Loucy (cell line): Measurements from ENCODE around the gene TAB2.

Experiments
- H2AFZ ChIP-seq: fragments of 200-600 bp; sonication (generic); 2 replicates; pipeline ENCODE4 v1.6.0; 2016; ENCODE audit warnings: antibody characterized with exemption, mild to moderate bottlenecking, low read length, moderate library complexity
- H3F3A ChIP-seq: fragments of 200-600 bp; 2 replicates; pipeline ENCODE4 v1.6.0; 2016; ENCODE audit warnings: antibody characterized with exemption, low read depth, mild to moderate bottlenecking
- H3K27me3 ChIP-seq: fragments of 200-600 bp; sonication (generic); 2 replicates; pipeline ENCODE4 v1.6.1; 2014; ENCODE audit warnings: low read length, mild to moderate bottlenecking; ENCODE audit not compliant: insufficient read depth, poor library complexity, severe bottlenecking
- H3K36me3 ChIP-seq: fragments of 200-600 bp; sonication (generic); 2 replicates; pipeline ENCODE4 v1.6.1; 2016; ENCODE audit warnings: low read length; ENCODE audit not compliant: insufficient read depth
- H3K4me1 ChIP-seq: fragments of 200-600 bp; sonication (generic); 2 replicates; pipeline ENCODE4 v1.5.1; 2014; ENCODE audit warnings: low read length, mild to moderate bottlenecking; ENCODE audit not compliant: insufficient read depth, poor library complexity, severe bottlenecking
- H3K4me2 ChIP-seq: fragments of 200-600 bp; sonication (generic); 2 replicates; pipeline ENCODE4 v1.6.0; 2014; ENCODE audit warnings: antibody characterized with exemption, low read length, low read depth, mild to moderate bottlenecking; ENCODE audit not compliant: poor library complexity, severe bottlenecking
- H3K4me3 ChIP-seq: fragments of 200-600 bp; sonication (generic); 2 replicates; pipeline ENCODE4 v1.5.1; 2014; ENCODE audit warnings: low read length, mild to moderate bottlenecking, mixed read lengths; ENCODE audit not compliant: poor library complexity, severe bottlenecking
- H3K79me2 ChIP-seq: fragments of 200-600 bp; sonication (generic); 2 replicates; pipeline ENCODE4 v1.6.1; 2014; ENCODE audit warnings: low read length; ENCODE audit not compliant: insufficient read depth
- H3K9ac ChIP-seq: fragments of 200-600 bp; sonication (generic); 2 replicates; pipeline ENCODE4 v1.6.0; 2014; ENCODE audit warnings: mild to moderate bottlenecking, low read depth, low read length, moderate library complexity; ENCODE audit not compliant: poor library complexity, severe bottlenecking
- H3K9me2 ChIP-seq: fragments of 200-600 bp; sonication (generic); replicated peaks from 2 replicates; pipeline ENCODE4 v1.6.1; 2016; ENCODE audit warnings: low read depth, low read length, mixed read lengths
- H3K9me3 ChIP-seq: fragments of 200-600 bp; sonication (generic); 2 replicates; pipeline ENCODE4 v1.6.1; 2014; ENCODE audit warnings: mild to moderate bottlenecking, antibody characterized with exemption, low read length, low read depth; ENCODE audit not compliant: insufficient read depth
- H4K20me1 ChIP-seq: fragments of 200-600 bp; sonication (generic); 2 replicates; pipeline ENCODE4 v1.6.0; 2014; ENCODE audit warnings: antibody characterized with exemption, low read length, mild to moderate bottlenecking; ENCODE audit not compliant: insufficient read depth, poor library complexity, severe bottlenecking
- CTCF ChIP-seq: fragments of 200-600 bp; sonication (generic); conservative IDR thresholded peaks from 2 replicates; pipeline ENCODE4 v1.5.1; 2014; ENCODE audit warnings: mild to moderate bottlenecking, antibody characterized with exemption, low read length
- EZH2phosphoT487 ChIP-seq: fragments of 200-600 bp; IDR thresholded peaks from 2 replicates; pipeline ENCODE4 v1.6.1; 2018; ENCODE audit warnings: antibody characterized with exemption, mild to moderate bottlenecking, moderate library complexity, borderline replicate concordance

The TAB2 gene

GRCh38 chr6:149289192-149289781 is 28.2 kb upstream of the TAB2 start:
- peaks cover 6% of the 10 kb centered on the region for H3K4me1 ChIP-seq
- H3K9me2 ChIP-seq: no peaks in the 10 kb centered on the region
- H3F3A ChIP-seq: no peaks in the 10 kb centered on the region
- H2AFZ ChIP-seq: no peak overlapping the region
- H3K79me2 ChIP-seq: no peaks in the 10 kb centered on the region
- no peak overlapping the region for H3K4me2 ChIP-seq
- no peaks in the 10 kb centered on the region for H4K20me1 ChIP-seq
- H3K27me3 ChIP-seq: no peaks in the 10 kb centered on the region
- no peaks in the 10 kb centered on the region for H3K9me3 ChIP-seq
- H3K9ac ChIP-seq: no peak overlapping the region
- no peak overlapping the region for H3K4me3 ChIP-seq
- no peaks in the 10 kb centered on the region for H3K36me3 ChIP-seq
- TF ChIP-seq CTCF (no peak), EZH2phosphoT487 (no peak)

DNA sequence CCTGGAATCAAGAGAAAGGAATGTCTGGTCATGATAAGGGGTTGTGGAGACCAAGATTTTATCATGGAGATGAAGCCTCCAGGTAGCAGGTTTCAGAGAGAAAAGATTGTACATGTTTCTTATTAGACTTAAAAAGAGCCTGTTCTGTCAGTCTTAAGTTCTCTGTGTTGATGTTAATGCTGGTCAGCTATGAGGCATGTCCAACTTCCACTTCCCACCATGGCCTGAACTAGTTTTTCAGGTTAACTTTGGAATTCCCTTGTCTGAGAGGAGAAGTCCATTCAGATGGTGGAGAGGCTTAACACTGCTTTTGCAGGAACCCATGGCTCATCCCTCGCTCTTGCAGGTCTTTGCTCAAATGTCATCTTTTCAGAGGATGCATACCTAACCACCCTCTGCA is 27.5 kb upstream of the TAB2 start:
- no peaks in the 10 kb centered on the region for H3F3A ChIP-seq
- no peaks in the 10 kb centered on the region for H3K9me2 ChIP-seq

DNA sequence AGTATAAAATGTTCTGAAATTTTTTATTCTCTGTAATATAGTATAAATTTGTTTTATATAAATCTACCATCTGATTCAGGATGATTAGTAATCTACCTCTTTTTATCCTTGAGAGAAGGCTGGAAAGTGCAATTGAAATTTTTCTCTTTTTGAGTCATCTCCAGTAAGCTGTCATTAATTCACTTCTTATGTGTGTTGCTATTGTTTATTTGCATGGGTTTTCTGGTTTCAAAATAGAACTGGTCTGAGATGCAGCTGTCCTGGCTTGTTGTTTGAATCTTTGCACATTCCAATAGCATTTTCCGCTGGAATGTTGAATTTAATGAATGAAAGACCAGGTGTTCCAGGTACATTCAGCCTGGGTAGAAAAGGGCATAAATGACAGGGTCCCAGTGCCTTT is 24.3 kb upstream of the TAB2 start:
- Histone ChIP-seq H3K9me3 (no peaks in the 10 kb centered on the region), H4K20me1 (no peaks in the 10 kb centered on the region), H3K4me3 (no peak overlapping the region), H3K4me1 (peaks cover 4% of the 10 kb centered on the region), H3K9me2 (no peaks in the 10 kb centered on the region), H3K36me3 (no peaks in the 10 kb centered on the region), H3K79me2 (no peaks in the 10 kb centered on the region), H3K27me3 (no peaks in the 10 kb centered on the region), H3K9ac (no peak overlapping the region), H2AFZ (no peak overlapping the region), H3K4me2 (no peak overlapping the region), H3F3A (no peaks in the 10 kb centered on the region)
- TF ChIP-seq EZH2phosphoT487 (no peak), CTCF (no peak)

More for the DNA sequence above, 27.5 kb upstream of the TAB2 start:
- no peaks in the 10 kb centered on the region for H3K27me3 ChIP-seq
- H3K9me3 ChIP-seq: no peaks in the 10 kb centered on the region
- H4K20me1 ChIP-seq: no peaks in the 10 kb centered on the region
- H3K4me3 ChIP-seq: no peak overlapping the region
- H3K4me2 ChIP-seq: no peak overlapping the region
- no peaks in the 10 kb centered on the region for H3K36me3 ChIP-seq
- H2AFZ ChIP-seq: no peak overlapping the region
- no peaks in the 10 kb centered on the region for H3K79me2 ChIP-seq
- H3K9ac ChIP-seq: no peak overlapping the region
- no peak for TF ChIP-seq CTCF
- TF ChIP-seq EZH2phosphoT487: no peak
- H3K4me1 ChIP-seq: peaks cover 6% of the 10 kb centered on the region
